ENCODE results near the gene L3MBTL2. TPM values are rescaled to one million over a fixed set of nuclear protein-coding genes. Genes with fewer than 3 reads are reported as not detected.

Gene L3MBTL2
- total and polyA plus RNA-seq, 2 of the 13 experiments (the other 11 are each of a cell fraction or from before 2014, with no cell fraction given), result 13.8 to 33.7 TPM

GRCh38 chr22:41204066-41204465, 1.0 kb upstream of the L3MBTL2 start:
- peaks cover 0 to 2% of the 10 kb centered on the region in 2 experiments; a peak in 2 of 5 replicates for H3K27me3 ChIP-seq (ENCODE audit: control insufficient read depth in 1 of 2, insufficient read depth in 2 of 2, low read length in 2 of 2)
- H3K36me3 ChIP-seq (replicated peaks in 1 of 2; ENCODE audit: control insufficient read depth in 1 of 2, insufficient read depth in 2 of 2, low read length in 2 of 2), result peaks cover 0 to 5% of the 10 kb centered on the region in 2 experiments; a peak in 1 of 5 replicates
- no peak overlapping the region for H3K4me2 ChIP-seq (ENCODE audit: low read depth, low read length)
- H3K79me2 ChIP-seq (ENCODE audit: insufficient read depth, low read length), result peaks cover 11% of the 10 kb centered on the region
- no TSS peak for BruUV-seq (replicated peaks)
- WGBS (ENCODE audit: low lambda C conversion rate), result 30% methylated on average over 6 of the region's 6 CpGs
- no peak for TF ChIP-seq NFRKB (IDR thresholded peaks at IDR 0.05)
- no peak for TF ChIP-seq ATM (IDR thresholded peaks at IDR 0.05; ENCODE audit: borderline replicate concordance)
- TF ChIP-seq ADNP (CRISPR knock-in tag; IDR thresholded peaks at IDR 0.05), result no peak
- TF ChIP-seq CAMTA2 (CRISPR knock-in tag; IDR thresholded peaks at IDR 0.05; ENCODE audit: borderline replicate concordance), result no peak
- no peak for TF ChIP-seq POLR2G (IDR thresholded peaks at IDR 0.05; ENCODE audit: low read depth, low read length)
- no peak overlapping the region for H3K27ac ChIP-seq (ENCODE audit: extremely low read length, insufficient read depth, low read length)
- intact Hi-C loops (cut with micrococcal nuclease; ENCODE audit: unreplicated experiment), result no loop called here
- H3K4me3 ChIP-seq (replicated peaks in 1 of 3; ENCODE audit: insufficient read depth in 1 of 3, low read depth in 2 of 3, low read length in 3 of 3), result no peak overlapping the region
- DNase-seq (ENCODE audit: low spot score), result no peak
- no peak for FAIRE-seq
- H4K20me1 ChIP-seq (ENCODE audit: insufficient read depth, low read length), result no peaks in the 10 kb centered on the region
- CTCF ChIA-PET (ENCODE audit: low intra/inter-chr PET ratio, low total read pairs), result no interaction called here
- no peak for ATAC-seq
- H2AFZ ChIP-seq (ENCODE audit: low read length), result no peak overlapping the region
- H3K4me1 ChIP-seq (ENCODE audit: insufficient read depth, low read length), result peaks cover 41% of the 10 kb centered on the region
- no peaks in the 10 kb centered on the region for H3K9me3 ChIP-seq (ENCODE audit: low read length)
- in situ Hi-C loops (cut with HindIII; ENCODE audit: extremely low pct_ligation_motif_present, low pct_unique_long_range_greater_than_20kb), result no loop called here
- POLR2A ChIA-PET, result no interaction called here
- H3K9ac ChIP-seq (ENCODE audit: insufficient read depth, low read depth, low read length), result no peak overlapping the region

- ChIA-PET POLR2A (interaction anchor here (1.2 kb wide), 1 partner anchor 9 kb away, joined by 3 read pairs; no protein-coding TSS in a partner anchor), CTCF (ENCODE audit: low intra/inter-chr PET ratio, low total read pairs) (no interaction called here)
- Histone ChIP-seq H3K36me3 (replicated peaks in 1 of 2; ENCODE audit: control insufficient read depth in 1 of 2, insufficient read depth in 2 of 2, low read length in 2 of 2) (peaks cover 4 to 17% of the 10 kb centered on the region in 2 experiments; a peak in 4 of 5 replicates), H2AFZ (ENCODE audit: low read length) (no peak overlapping the region), H4K20me1 (ENCODE audit: insufficient read depth, low read length) (no peaks in the 10 kb centered on the region), H3K79me2 (ENCODE audit: insufficient read depth, low read length) (peaks cover 11% of the 10 kb centered on the region), H3K27me3 (ENCODE audit: control insufficient read depth in 1 of 2, insufficient read depth in 2 of 2, low read length in 2 of 2) (no peaks in the 10 kb centered on the region; a peak in 1 of 5 replicates), H3K9ac (ENCODE audit: insufficient read depth, low read depth, low read length) (no peak overlapping the region), H3K27ac (ENCODE audit: extremely low read length, insufficient read depth, low read length) (no peak overlapping the region), H3K9me3 (ENCODE audit: low read length) (no peaks in the 10 kb centered on the region), H3K4me3 (replicated peaks in 1 of 3; ENCODE audit: insufficient read depth in 1 of 3, low read depth in 2 of 3, low read length in 3 of 3) (no peak overlapping the region), H3K4me1 (ENCODE audit: insufficient read depth, low read length) (peaks cover 34% of the 10 kb centered on the region), H3K4me2 (ENCODE audit: low read depth, low read length) (no peak overlapping the region)
- DNase-seq (ENCODE audit: low spot score) (no peak), ATAC-seq (no peak), FAIRE-seq (no peak)
- no TSS peak for BruUV-seq (replicated peaks)
- 97% methylated on average over 9 of the region's 9 CpGs for WGBS (ENCODE audit: low lambda C conversion rate)
- in situ Hi-C loops (cut with HindIII; ENCODE audit: extremely low pct_ligation_motif_present, low pct_unique_long_range_greater_than_20kb), result no loop called here
- intact Hi-C loops (cut with micrococcal nuclease; ENCODE audit: unreplicated experiment), result no loop called here
- TF ChIP-seq SRSF1 (optimal IDR thresholded peaks at IDR 0.05; ENCODE audit: low read depth, low read length) (no peak), DMTF1 (CRISPR knock-in tag; IDR thresholded peaks at IDR 0.05) (no peak), REST (IDR thresholded peaks at IDR 0.05; ENCODE audit: borderline replicate concordance in 1 of 2, low read depth in 1 of 2, low read length in 2 of 2) (no peak), ZNF34 (CRISPR knock-in tag; IDR thresholded peaks at IDR 0.05; ENCODE audit: borderline replicate concordance) (no peak), SKIL (CRISPR knock-in tag; IDR thresholded peaks at IDR 0.05; ENCODE audit: borderline replicate concordance) (no peak)
These were observed 1.6 kb downstream of the L3MBTL2 start for GRCh38 chr22:41206719-41207118.
